ENCODE results near the gene OR14A16.

DNA sequence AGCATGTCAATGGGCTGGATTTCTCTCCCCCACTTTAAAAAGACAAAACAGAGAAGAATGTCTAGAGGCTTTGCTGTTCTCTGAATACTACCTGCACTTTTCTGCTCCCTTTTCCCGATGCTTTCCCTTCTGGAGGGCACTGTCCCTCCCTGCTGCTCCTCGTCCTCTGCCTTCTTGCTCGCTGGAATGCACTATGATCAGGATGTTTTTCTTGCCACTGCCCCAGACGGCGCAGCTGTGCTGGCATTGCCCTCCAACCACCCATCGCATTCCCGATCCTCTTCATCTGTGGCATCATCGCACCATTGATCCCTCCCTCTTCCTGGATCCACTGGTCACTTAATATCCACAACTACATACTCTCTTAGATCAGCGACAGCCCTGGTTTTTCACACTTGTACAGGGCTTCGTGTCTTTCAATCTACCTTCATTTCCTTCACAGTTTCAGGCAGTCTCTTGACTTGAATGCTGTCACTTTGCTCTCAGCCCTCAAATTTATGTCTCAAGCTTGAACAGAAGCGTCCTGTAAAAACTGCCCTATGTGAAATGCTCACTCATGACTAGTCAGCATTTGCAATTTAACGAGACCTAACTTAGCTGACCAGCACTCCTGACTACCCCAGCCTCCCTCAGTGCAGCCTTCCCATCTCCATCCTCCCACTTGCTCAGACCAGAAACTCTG, 21.2 kb upstream of the OR14A16 start:
- no peak for TF ChIP-seq CEBPB (IDR thresholded peaks at IDR 0.05)
- TF ChIP-seq, protein P1, sequence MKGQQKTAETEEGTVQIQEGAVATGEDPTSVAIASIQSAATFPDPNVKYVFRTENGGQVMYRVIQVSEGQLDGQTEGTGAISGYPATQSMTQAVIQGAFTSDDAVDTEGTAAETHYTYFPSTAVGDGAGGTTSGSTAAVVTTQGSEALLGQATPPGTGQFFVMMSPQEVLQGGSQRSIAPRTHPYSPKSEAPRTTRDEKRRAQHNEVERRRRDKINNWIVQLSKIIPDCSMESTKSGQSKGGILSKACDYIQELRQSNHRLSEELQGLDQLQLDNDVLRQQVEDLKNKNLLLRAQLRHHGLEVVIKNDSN (IDR thresholded peaks at IDR 0.05), result no peak
- no peak for TF ChIP-seq TAF1 (IDR thresholded peaks at IDR 0.05; ENCODE audit: low read depth)
- no peak for TF ChIP-seq FOXM1 (IDR thresholded peaks at IDR 0.05; ENCODE audit: borderline replicate concordance, low read depth)
- TF ChIP-seq, protein P2, sequence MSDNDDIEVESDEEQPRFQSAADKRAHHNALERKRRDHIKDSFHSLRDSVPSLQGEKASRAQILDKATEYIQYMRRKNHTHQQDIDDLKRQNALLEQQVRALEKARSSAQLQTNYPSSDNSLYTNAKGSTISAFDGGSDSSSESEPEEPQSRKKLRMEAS (IDR thresholded peaks at IDR 0.05), result no peak
- TF ChIP-seq YY1 (IDR thresholded peaks at IDR 0.05; ENCODE audit: low read depth), result no peak
- TF ChIP-seq, protein P3, sequence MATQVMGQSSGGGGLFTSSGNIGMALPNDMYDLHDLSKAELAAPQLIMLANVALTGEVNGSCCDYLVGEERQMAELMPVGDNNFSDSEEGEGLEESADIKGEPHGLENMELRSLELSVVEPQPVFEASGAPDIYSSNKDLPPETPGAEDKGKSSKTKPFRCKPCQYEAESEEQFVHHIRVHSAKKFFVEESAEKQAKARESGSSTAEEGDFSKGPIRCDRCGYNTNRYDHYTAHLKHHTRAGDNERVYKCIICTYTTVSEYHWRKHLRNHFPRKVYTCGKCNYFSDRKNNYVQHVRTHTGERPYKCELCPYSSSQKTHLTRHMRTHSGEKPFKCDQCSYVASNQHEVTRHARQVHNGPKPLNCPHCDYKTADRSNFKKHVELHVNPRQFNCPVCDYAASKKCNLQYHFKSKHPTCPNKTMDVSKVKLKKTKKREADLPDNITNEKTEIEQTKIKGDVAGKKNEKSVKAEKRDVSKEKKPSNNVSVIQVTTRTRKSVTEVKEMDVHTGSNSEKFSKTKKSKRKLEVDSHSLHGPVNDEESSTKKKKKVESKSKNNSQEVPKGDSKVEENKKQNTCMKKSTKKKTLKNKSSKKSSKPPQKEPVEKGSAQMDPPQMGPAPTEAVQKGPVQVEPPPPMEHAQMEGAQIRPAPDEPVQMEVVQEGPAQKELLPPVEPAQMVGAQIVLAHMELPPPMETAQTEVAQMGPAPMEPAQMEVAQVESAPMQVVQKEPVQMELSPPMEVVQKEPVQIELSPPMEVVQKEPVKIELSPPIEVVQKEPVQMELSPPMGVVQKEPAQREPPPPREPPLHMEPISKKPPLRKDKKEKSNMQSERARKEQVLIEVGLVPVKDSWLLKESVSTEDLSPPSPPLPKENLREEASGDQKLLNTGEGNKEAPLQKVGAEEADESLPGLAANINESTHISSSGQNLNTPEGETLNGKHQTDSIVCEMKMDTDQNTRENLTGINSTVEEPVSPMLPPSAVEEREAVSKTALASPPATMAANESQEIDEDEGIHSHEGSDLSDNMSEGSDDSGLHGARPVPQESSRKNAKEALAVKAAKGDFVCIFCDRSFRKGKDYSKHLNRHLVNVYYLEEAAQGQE (IDR thresholded peaks at IDR 0.05; ENCODE audit: low read depth), result no peak
- no peak for TF ChIP-seq EP300 (IDR thresholded peaks at IDR 0.05; ENCODE audit: borderline replicate concordance)
- TF ChIP-seq ZBTB7A (IDR thresholded peaks at IDR 0.05; ENCODE audit: low read depth), result no peak
- TF ChIP-seq EGR1 (IDR thresholded peaks at IDR 0.05), result no peak
- TF ChIP-seq CREB1 (IDR thresholded peaks at IDR 0.05; ENCODE audit: low read depth), result no peak
- TF ChIP-seq RAD21 (IDR thresholded peaks at IDR 0.05; ENCODE audit: low read depth), result no peak
